Ovary (tissue), 3 donors: ENCODE data around the gene PIM2.

Experiments
- CTCF ChIP-seq, 3 donors: fragments of 450-650 bp in 2 of 3; fragments of 200-600 bp in 1 of 3; IDR thresholded peaks; one replicate each; pipeline versions ENCODE4 v1.5.1 to v1.8.0; 2016 to 2022; ENCODE audit warnings: antibody characterized with exemption in 3 of 3, mild to moderate bottlenecking in 1 of 3
- POLR2A ChIP-seq: fragments of 450-650 bp; IDR thresholded peaks from one replicate; pipeline ENCODE4 v1.6.1; 2017; ENCODE audit warnings: antibody characterized with exemption, mild to moderate bottlenecking, moderate library complexity
- donor health status: DM: no; HTN: no; CAD: no.

- TF ChIP-seq CTCF (IDR thresholded peaks at IDR 0.05): no peak
- no peak for TF ChIP-seq POLR2A
Observed at GRCh38 chrX:48883729-48884128, 35.1 kb downstream of the PIM2 start.
